ENCODE measurements around the gene ATXN10.

Gene ATXN10

GRCh38 chr22:45891021-45891421 lies 219.4 kb downstream of the ATXN10 start:
- no peak for DNase-seq (ENCODE audit: low read depth)

- DNase-seq (ENCODE audit: low read depth), result no peak
These were observed 219.9 kb downstream of the ATXN10 start for GRCh38 chr22:45891471-45891995.

DNA sequence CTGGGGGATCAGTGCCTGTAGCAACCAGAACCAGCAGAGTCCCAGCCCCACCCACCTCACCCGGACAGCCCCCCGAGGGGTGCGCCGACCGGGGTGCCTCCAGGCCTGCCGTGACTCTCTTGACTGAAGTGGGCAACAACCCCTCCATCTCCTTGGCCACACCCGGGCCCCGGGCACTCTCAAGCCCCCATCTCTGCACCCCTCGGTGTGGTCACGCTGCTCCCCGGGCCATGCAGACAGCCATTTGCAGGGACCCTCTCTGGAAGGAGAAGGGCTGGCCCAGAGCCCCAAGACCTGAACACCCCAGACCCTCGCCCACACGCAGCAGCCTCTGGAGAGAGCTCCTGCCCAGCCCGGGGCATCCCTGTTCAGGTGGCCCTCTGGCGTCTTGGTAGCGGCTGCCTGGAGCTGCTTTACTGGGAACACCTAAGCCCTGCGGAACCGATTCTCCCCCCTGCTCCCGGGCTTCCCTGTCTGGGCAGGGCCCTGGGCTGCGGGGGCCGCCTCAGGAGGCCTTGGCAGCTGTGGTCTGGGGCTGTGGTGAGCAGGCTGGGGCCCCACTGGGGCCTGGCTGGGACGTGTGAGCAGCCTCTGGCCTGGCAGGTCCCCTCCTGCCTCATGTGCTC lies 220.5 kb downstream of the ATXN10 start:
- DNase-seq (ENCODE audit: low read depth), result no peak

DNA sequence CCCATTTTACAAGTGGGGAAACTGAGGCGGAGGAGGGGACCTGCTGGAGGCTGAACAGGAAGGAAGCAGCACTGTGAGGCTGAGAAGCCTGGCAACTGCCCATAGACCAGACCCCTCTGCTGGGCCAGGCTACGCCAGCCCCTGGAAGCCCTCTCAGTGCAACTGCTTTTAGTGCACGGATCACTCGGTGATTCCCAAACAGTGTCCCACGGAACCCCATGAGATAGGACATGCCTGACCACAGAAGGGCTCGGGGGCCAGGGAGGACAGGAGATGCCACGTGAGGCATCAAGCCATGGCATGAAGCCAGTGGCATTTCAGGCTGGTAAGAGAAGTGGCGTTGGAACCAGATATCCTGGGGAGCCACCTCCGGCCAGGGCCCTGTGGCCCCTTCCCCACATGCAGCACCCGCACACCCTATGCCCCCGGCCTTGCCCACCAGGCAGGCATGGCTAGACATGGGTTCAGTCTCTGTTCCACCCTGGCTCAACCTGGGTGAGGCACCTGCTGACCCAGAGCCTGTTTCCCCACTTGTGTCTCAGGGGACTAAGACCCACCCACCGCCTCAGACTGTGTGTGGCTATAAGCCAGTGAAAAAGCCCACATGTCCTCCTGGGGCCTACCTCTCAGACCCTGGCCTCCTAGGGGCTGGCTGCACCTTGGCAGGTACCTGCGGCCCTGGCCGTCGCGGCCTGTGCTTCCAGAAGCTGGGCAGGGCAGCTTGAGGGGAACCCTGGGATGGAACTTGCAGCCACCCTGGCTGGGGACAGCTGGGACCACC lies 221.2 kb downstream of the ATXN10 start:
- DNase-seq (ENCODE audit: low read depth), result no peak

GRCh38 chr22:45893516-45893915 lies 221.9 kb downstream of the ATXN10 start:
- DNase-seq (ENCODE audit: low read depth), result no peak
